ENCODE measurements around the gene DBET. TPM values are rescaled to one million over a fixed set of nuclear protein-coding genes. Genes with fewer than 3 reads are reported as not detected.
"Not testable (repeated sequence)": the region's sequence is repeated elsewhere in the genome, so short reads cannot be mapped to it uniquely, and the experiment has no call there.

Gene DBET
- not detected for polyA plus RNA-seq (2013, experiment 1 of 2; ENCODE audit: insufficient read length)
- 0.02 TPM for polyA plus RNA-seq (2013, experiment 2 of 2; ENCODE audit: insufficient read length)

GRCh38 chr4:190064342-190064741 lies at the start of gene DBET:
TSS of gene DBET (plus strand) at chr4:190064502.
- DNase-seq: not testable (repeated sequence)

DNA sequence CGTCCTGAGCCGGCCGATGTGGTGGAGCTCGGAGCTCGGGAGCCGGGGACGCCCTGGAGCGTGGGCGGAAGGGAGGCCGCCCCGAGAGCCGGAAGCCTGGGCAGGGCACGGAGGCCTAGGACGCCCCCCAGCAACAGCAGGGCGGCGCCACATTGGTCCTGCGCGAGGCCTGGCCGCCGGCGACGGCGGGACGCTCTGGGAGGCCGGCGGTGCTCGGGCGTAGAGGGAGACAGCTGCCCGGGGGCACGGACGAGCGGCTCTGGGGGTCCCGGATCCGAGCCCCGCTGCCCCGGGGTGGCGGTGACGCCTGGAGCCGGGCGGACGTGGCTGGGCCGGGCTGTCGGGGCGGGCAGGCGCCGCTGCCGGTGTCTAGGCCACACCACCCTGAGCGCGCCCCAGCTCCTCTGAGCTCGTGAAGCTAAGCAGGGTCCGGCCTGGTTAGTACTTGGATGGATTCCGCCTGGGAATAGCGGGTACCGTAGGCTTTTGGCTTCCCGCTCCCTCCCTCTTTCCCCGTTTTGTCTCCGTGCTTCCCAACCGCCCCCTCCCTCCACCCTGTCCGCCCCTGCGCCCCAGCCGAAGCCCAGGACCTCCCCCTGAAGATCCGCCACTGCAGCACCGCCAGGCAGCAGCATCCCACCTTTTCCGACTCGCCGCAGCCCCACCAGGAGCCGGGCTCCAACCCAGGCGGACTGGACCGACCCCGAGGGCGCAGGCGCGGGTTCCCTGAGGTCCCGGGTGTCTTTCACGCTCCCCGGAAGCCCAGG lies 49.3 kb upstream of the DBET start:
- no peak for DNase-seq

DNA sequence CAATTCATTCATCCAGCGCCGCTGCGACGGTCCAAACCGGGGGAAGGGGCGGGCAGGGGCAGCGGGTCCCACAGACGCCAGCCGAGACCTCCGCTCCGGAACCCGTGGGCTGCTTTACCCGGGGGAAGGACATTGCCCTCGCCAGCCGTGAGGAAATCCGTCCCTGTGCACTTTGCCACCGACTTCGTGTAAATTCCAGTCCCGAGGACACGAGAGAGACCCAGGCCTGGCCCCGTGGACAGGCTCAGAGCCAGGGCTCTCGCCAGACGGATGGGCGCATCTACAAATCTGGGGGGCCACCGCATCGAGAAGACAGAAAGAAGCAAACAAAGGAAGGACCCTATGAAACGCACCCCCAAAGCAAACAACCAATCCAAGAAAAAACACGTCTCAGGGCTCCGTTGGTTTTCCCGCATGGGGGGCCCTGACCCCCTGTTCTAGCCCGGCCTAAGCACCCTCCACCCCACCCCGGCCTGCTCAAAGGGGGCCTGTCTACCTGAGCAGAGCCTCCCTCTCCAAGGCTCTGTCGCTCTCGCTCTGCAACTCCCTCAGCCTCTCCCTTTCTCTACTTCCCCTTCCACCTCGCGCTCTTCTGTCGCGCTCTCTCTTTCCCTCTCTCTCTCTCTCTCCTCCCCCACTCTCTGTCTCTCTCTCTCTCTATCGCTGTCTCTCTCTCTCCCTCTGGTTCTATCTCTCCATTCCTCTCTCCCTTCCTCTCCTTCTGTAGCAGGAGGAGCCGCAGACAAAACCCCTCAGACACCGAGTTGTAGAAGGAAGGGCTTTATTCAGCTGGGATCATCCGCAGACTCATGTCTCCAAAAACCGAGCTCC lies 48.5 kb upstream of the DBET start:
- DNase-seq: no peak

GRCh38 chr4:190016369-190017289 lies 47.7 kb upstream of the DBET start:
- no peak for DNase-seq

DNA sequence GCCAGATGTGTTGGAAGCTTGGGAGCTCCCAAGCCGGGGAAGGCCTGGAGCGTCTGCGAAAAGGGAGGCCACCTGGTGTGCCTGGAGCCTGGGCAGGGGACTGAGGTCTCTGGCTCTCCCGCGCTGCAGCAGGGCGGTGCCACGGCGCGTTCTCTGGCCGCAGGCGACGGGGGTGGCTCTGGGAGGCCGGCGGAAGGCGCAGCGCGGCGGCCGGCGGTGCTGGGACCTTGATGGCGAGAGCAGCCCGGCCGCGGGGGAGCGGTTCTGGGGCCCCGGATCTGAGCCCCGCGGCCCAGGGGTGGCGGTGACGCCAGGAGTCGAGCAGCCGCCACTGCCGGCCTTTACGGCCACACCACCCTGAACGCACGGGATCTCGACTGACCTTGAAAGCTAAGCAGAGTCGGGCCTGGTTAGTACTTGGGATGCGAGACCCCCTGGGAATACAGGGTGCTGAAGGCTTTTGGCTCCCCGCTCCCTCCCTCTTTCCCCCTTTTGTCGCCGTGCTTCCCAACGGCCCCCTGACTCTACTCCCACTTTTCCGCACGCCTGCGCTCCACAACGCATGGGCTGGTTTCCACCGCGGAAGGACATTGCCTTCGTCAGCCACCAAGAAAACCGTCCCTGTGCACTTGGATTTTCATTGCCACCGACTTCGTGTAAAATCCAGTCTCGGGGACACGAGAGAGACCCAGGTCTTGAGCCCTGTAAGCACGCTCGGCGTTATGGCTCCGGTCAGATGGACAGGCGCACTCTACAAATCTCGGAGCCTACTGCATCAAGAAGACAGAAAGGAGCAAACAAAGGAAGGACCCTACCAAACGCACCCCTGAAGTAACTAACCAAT lies 46.7 kb upstream of the DBET start:
- no peak for DNase-seq

DNA sequence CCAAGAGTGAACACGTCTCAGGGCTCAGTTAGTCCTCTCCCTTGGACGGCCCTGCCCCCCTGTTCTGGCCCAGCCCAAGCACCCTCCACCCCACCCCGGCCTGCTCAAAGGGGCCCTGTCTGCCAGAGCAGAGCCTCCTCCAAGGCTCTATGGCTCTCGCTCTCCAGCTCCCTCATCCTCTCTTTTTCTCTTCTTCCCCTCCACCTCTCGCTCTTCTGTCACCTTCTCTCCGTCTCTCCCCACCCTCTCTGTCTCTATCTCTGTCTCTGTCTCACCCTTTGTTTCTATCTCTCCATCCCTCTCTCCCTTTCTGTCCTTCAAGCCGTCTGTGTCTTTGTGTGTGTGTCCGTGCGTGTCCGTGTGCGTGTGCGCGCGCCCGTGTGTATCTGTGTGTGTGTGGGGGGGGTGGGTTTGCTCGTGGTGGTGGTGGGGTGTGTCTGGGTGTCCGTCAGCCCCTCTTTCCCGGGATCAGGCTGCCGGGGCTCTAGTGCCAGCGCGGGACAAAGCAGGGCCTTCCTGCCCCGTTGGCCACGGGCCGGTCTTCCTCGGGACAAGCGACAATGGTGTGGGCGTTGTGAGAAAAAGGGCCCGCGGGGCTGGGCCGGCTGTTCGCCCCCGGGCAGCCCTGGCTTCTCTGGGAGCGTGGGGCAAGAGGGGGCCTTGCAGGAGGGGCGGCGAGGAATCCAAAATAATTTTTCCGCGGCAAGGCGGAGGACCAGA lies 45.9 kb upstream of the DBET start:
- DNase-seq: no peak

DNA sequence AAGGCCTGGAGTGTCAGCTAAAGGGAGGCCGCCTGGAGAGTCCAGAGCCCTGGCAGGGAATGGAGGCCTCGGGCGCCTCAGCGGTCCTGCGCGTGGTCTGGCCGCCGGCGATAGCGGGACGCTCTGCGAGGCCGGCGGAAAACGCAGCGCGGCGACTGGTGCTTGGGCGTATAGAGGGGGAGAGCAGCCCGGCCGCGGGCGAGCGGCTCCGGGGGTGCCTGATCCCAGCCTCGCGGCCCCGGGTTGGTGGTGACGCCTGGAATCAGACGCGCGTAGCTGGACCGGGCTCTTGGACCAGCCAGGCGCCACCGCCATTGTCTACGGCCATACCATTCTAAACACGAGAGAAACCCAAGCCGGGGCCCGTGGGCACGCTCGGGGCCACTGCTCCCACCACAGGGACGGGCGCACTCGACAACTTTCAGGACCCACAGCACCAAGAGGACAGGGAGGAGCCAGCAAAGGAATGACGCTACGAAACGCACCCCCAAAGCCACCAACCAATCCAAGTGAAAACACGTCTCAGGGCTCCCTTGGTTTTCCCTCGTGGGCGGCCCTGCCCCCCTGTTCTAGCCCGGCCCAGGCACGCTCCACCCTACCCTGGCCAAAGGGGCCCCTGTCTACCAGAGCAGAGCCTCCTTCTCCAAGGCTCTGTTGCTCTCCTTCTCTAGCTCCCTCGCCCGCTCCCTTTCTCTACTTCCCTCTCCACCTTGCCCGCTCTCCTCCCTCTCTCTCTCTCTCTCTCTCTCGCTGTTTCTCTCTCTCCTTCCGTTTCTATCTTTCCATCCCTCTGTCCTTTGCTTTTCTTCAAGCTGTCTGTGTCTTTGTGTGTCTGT lies 45.1 kb upstream of the DBET start:
- no peak for DNase-seq

DNA sequence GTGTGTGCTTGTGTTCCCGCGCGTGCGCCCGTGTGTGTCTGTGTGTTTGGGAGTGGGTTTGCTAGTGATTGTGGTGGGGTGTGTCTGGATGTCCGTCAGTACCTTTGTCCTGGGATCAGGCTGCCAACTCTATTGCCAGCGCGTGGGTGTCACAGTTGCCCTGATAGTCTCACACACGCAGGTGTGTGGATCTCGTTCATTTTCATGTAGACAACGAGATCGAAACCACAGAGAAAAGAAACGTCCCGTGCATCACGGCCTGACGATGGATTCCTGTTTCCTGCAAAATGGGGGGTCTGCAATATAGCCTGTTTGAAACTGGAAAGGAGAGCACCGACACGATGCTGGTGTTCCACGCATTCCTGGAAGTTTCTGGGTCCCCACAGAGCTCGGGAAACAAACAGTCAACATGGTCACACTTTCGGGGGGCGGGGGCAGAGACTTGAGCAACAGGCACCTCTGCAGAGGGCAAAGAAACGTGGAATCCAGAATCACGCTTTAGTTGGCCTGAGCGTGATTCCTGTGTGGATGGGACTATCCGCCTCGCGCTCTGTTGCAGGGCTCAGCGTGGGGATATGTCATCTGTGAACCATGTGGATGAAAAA lies 44.3 kb upstream of the DBET start:
- not testable (repeated sequence) for DNase-seq

GRCh38 chr4:190020790-190021717 lies 43.2 kb upstream of the DBET start:
- DNase-seq: peak; percentile 38

- DNase-seq: not testable (repeated sequence)
These were observed 42.3 kb upstream of the DBET start for GRCh38 chr4:190021973-190022372.

DNA sequence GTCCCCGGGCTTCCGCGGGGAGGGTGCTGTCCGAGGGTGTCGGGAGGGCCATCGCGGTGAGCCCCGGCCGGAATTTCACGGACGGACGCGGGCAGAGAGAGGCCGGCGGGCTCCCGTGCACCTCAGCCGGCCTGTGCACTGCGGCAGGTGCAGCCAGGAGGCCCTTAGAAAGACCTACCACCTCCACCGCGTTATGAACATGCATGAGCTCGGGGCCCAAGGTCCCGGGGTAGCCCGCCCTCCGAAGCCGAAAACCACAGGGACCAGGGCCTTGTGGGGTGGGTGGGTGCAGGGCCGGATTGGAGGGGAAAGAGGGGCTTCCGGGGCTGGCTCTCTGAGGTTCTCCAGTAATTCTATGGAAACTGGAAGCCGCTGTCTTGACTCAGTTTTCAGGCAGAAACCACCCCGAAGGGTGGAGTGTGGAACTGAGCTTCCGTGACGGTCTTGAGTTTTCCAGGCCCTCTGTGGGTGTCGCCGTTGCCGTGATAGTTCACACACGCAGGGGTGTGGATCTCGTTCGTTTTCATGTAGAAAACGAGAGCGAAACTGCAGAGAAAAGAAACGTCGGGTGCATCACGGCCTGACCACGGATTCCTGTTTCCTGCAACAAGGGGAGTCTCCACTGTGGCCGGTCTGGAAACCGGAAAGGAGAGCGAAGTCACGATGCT lies 41.6 kb upstream of the DBET start:
- DNase-seq: not testable (repeated sequence)

- DNase-seq: not testable (repeated sequence)
These were observed 37.1 kb upstream of the DBET start, which contains the start of gene FRG2 for GRCh38 chr4:190027156-190027555. TSS of gene FRG2 (minus strand) at chr4:190027256. CDS start at chr4:190027204, 52 bp downstream.

DNA sequence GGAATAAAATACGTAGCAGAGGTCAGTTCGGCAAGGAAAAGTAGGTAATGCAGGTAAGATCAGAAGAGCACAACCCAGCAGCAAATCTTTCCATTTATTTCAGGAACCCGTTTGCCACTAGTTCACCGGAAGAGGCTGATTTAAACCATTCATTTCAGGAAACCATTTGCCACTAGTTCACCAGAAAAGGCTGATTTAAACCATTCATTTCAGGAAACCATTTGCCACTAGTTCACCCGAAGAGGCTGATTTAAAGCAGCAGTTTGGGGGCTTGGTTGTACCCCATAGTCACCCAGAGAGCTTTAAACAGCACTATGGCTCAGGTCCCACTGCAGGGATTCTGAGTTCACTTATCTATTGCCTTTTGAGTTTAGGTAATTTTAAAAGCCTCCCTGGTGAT lies 33.0 kb upstream of the DBET start:
- DNase-seq: not testable (repeated sequence)

DNA sequence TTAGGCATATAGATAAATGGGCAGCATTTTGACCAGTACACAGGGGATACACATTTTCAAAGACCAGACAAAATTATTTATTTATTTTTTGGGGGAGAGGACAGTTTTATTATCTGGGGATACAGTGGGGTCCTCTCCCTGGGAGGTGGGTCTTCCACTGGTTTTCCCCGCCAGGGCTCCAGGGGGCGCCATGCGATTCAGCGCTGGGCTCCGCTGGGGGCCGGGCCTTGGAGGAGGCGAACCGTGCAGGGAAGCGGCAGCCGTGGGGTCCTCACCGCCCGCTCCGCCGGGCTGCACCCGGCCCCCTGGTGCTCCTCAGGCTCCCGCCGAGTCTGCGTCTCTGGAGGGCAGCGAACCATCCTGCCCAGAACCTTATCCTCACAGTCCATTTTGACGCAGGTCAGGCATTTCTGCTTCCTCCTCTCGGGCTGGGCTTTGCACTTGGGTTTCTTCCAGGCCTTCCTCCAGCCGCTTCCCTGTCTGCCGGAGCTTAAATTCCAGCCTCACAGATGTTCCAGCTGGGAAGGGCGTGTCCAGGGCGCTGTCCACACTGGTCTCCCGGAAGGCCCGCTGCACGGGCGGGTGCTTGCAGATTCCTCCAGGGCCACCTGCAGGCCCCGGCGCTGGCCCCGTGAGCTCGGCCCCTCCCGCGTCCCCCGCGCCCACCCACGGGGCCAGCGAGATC lies 26.5 kb upstream of the DBET start:
- DNase-seq: not testable (repeated sequence)

- not testable (repeated sequence) for DNase-seq
These were observed 23.4 kb upstream of the DBET start for GRCh38 chr4:190040873-190041272.

- not testable (repeated sequence) for DNase-seq
These were observed 16.7 kb upstream of the DBET start for GRCh38 chr4:190047627-190048026.

Data from fibroblast of skin of abdomen (primary cell).